HL-60 (cell line): Measurements from ENCODE around the gene FCHSD2.

Experiments used
- DNase-seq, 2 experiments: peaks; one replicate each; pipeline ENCODE4 v3.0.0-alpha.2; 2010 to 2020; ENCODE audit warnings: low read depth in 1 of 2, low spot score in 1 of 2
- H3K27ac ChIP-seq: fragments of 250-450 bp; sonication (Bioruptor Pico); replicated peaks from 2 replicates; pipeline ENCODE4 v1.5.1; 2020; ENCODE audit warnings: mild to moderate bottlenecking, moderate library complexity
- H3K27me3 ChIP-seq: fragments of 250-450 bp; sonication (Bioruptor Pico); 2 replicates; pipeline ENCODE4 v1.5.1; 2021; ENCODE audit warnings: mild to moderate bottlenecking, moderate library complexity; ENCODE audit not compliant: insufficient read depth, poor library complexity, severe bottlenecking
- H3K4me3 ChIP-seq: replicated peaks from 2 replicates; pipeline ENCODE4 v1.5.1; 2011; ENCODE audit warnings: mild to moderate bottlenecking, control low read depth, low read length; ENCODE audit not compliant: insufficient read depth
- GABPA ChIP-seq: IDR thresholded peaks from 2 replicates; pipeline ENCODE4 v1.6.1; 2012; ENCODE audit warnings: low read depth
- POLR2AphosphoS5 ChIP-seq: IDR thresholded peaks from 2 replicates; pipeline ENCODE4 v1.6.1; 2012; ENCODE audit warnings: low read depth
- REST ChIP-seq: IDR thresholded peaks from 2 replicates; pipeline ENCODE4 v1.6.1; 2012; ENCODE audit warnings: low read depth; ENCODE audit not compliant: insufficient replicate concordance
- SPI1 ChIP-seq: IDR thresholded peaks from 2 replicates; pipeline ENCODE4 v1.6.1; 2012; ENCODE audit warnings: low read depth, mild to moderate bottlenecking, borderline replicate concordance
- TF ChIP-seq, protein P1 (sequence below): IDR thresholded peaks from one replicate; pipeline ENCODE4 v1.5.1; 2011; ENCODE audit warnings: low read length, control low read depth, inconsistent platforms; ENCODE audit not compliant: insufficient read depth

Gene FCHSD2

DNA sequence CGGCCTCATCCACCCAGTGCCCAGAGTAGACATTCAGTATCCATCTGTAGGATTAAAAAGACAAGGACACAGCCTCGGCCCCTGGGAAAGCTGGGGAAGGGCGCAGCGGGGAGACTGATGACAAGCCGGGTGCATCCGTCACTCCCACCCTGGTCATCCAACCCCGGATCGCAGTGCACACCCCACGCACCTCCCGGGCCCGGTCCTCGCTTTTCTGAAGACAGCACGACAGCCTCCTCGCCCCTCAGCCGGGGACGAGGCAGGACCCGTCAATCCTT lies 1.1 kb downstream of the FCHSD2 start:
- H3K27ac ChIP-seq, result peak overlapping the region; percentile 98
- H3K4me3 ChIP-seq, result peak overlapping the region; percentile 96
- H3K27me3 ChIP-seq, result no peaks in the 10 kb centered on the region
- no peak for DNase-seq
- TF ChIP-seq POLR2AphosphoS5 (no peak), SPI1 (no peak), REST (no peak), GABPA (no peak)
- TF ChIP-seq, protein P1, sequence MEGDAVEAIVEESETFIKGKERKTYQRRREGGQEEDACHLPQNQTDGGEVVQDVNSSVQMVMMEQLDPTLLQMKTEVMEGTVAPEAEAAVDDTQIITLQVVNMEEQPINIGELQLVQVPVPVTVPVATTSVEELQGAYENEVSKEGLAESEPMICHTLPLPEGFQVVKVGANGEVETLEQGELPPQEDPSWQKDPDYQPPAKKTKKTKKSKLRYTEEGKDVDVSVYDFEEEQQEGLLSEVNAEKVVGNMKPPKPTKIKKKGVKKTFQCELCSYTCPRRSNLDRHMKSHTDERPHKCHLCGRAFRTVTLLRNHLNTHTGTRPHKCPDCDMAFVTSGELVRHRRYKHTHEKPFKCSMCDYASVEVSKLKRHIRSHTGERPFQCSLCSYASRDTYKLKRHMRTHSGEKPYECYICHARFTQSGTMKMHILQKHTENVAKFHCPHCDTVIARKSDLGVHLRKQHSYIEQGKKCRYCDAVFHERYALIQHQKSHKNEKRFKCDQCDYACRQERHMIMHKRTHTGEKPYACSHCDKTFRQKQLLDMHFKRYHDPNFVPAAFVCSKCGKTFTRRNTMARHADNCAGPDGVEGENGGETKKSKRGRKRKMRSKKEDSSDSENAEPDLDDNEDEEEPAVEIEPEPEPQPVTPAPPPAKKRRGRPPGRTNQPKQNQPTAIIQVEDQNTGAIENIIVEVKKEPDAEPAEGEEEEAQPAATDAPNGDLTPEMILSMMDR, result no peak

DNA sequence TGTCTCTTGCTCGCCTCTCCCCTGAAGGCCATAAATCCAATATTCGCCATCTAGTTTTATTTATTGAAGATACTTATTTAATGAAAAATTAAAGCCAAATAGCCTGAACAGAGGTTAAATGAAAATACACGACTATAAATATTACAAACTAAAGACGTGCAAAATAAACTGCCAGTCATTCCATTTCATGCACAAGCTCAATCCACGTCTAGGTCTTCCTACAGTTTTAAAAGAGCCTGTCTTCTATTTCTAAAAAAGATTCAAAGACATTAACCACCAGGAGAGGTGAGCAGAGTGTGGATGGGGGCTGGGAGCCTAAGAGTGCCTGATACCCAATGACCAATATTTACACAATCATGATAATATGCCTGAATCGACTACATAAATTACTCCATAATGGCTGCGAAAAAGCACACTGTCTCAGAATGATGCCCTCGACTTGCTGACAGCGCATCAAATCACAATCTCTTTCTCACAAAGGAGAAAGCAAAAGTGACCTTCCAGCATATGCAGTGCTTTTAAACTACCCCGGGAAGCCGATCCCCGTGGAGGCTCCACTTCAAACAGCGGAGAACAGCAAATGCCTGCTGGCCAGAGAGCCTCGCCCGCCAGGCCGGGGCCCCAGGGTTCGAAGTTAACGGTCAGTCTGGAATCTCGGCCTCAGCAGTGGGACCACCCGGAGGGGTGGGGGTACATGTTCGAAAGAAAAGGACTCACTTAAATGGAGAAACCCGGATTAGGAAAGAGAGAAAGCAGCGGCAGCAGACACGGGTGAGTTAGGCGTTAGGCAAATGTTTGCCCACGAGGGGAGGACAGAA lies 1.7 kb downstream of the FCHSD2 start:
- DNase-seq, result no peak
- Histone ChIP-seq H3K27me3 (no peaks in the 10 kb centered on the region), H3K27ac (peak overlapping the region; percentile 98), H3K4me3 (peak overlapping the region; percentile 96)
- no peak for TF ChIP-seq REST
- no peak for TF ChIP-seq SPI1
- TF ChIP-seq, protein P1, result no peak

DNA sequence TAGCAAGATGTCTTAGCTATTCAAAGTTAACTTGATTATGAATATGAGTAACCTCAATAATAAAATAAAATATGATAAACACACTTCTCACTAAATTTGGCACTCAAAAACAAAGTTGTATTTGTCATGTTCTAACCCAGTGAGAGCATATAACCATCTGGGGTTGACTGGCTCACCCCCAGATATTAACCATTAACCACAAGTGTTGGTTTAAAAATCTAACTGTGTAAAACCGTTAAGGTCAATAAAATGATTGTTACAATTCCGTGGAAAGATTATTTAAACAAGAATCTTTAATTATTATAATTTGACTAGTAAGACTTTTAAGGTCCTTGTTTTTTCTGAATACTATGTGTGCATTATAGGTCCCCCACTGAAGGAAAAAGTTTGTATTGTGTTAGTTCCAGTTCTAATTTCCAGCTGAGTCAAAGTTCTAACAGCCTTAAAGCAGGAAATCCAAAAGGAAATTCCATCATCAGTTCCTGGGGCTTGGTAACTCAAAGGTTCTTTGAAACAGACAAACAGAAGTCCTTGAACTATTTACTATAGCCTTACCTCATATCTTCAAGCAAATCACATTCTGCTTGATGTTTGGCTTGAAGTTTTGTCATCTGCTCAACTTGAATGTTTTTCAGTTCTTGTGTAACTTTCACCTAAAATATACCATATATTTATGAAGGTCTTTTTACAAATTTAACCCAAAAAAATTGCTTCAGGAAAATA lies 2.5 kb downstream of the FCHSD2 start:
- Histone ChIP-seq H3K27ac (peak overlapping the region; percentile 98; the same call in 1 of the 2 replicates), H3K4me3 (no peak overlapping the region), H3K27me3 (no peaks in the 10 kb centered on the region)
- DNase-seq, result no peak
- TF ChIP-seq, protein P1, result no peak
- TF ChIP-seq SPI1 (no peak), POLR2AphosphoS5 (no peak), REST (no peak), GABPA (no peak)
